ENCODE results near the gene IFI27L2. TPM values are rescaled to one million over a fixed set of nuclear protein-coding genes. Genes with fewer than 3 reads are reported as not detected.

The IFI27L2 gene
- total RNA-seq: 18.1 and 38.5 TPM in 2 replicates

GRCh38 chr14:94129111-94129757 is at the start of gene IFI27L2:
Gene IFI27L2, minus strand, starts transcription at chr14:94129604. Its CDS starts 40 bp downstream, at chr14:94129564.

GRCh38 chr14:94173885-94174603 is 44.6 kb upstream of the IFI27L2 start, which contains the start of gene PPP4R4:
Gene PPP4R4, plus strand, starts transcription at chr14:94174322. Its CDS starts 144 bp downstream, at chr14:94174466.

GRCh38 chr14:94110552-94111181 is 18.7 kb downstream of the IFI27L2 start, which contains the start of gene IFI27:
Gene IFI27, plus strand, starts transcription at chr14:94110736.

GRCh38 chr14:94080621-94081385 is 48.6 kb downstream of the IFI27L2 start, which contains the start of the genes DDX24 and IFI27L1:
Gene DDX24, minus strand, starts transcription at chr14:94081202. Its CDS starts 1,460 bp downstream, at chr14:94079742.
Gene IFI27L1, plus strand, starts transcription at chr14:94081310. Its CDS starts 15,628 bp downstream, at chr14:94096938.

Other genes starting within 250 kb of the IFI27L2 start
- gene FAM181A, start 202.3 kb downstream of the IFI27L2 start, total RNA-seq: not detected in 2 replicates
- 0.32 TPM in 1 of 2 replicates, not detected in the other for gene ASB2, start 153.0 kb downstream of the IFI27L2 start, total RNA-seq
- not detected in 2 replicates for gene CCDC197, start 132.3 kb downstream of the IFI27L2 start, total RNA-seq
- gene OTUB2, start 103.3 kb downstream of the IFI27L2 start, total RNA-seq: 0.49 and 1.2 TPM in 2 replicates
- gene DDX24, start 48.4 kb downstream of the IFI27L2 start, total RNA-seq: 60.7 and 129 TPM in 2 replicates
- gene IFI27L1, start 48.3 kb downstream of the IFI27L2 start, total RNA-seq: 15.5 and 27.7 TPM in 2 replicates
- 263 and 857 TPM in 2 replicates for gene IFI27, start 18.9 kb downstream of the IFI27L2 start, total RNA-seq
- gene PPP4R4, start 44.7 kb upstream of the IFI27L2 start, total RNA-seq: under 0.01 and 0.16 TPM in 2 replicates
- gene SERPINA10, start 163.7 kb upstream of the IFI27L2 start, total RNA-seq: not detected in 2 replicates
- gene SERPINA6, start 193.7 kb upstream of the IFI27L2 start, total RNA-seq: not detected in 2 replicates
- gene SERPINA2, start 237.1 kb upstream of the IFI27L2 start, total RNA-seq: not detected in 2 replicates

All from bladder microvascular endothelial cell (primary cell).